Measurements from ENCODE around the gene TMPRSS11D.

- TF ChIP-seq EZH2phosphoT487 (IDR thresholded peaks at IDR 0.05; ENCODE audit: borderline replicate concordance, low read length) = no peak
- TF ChIP-seq, protein P1, sequence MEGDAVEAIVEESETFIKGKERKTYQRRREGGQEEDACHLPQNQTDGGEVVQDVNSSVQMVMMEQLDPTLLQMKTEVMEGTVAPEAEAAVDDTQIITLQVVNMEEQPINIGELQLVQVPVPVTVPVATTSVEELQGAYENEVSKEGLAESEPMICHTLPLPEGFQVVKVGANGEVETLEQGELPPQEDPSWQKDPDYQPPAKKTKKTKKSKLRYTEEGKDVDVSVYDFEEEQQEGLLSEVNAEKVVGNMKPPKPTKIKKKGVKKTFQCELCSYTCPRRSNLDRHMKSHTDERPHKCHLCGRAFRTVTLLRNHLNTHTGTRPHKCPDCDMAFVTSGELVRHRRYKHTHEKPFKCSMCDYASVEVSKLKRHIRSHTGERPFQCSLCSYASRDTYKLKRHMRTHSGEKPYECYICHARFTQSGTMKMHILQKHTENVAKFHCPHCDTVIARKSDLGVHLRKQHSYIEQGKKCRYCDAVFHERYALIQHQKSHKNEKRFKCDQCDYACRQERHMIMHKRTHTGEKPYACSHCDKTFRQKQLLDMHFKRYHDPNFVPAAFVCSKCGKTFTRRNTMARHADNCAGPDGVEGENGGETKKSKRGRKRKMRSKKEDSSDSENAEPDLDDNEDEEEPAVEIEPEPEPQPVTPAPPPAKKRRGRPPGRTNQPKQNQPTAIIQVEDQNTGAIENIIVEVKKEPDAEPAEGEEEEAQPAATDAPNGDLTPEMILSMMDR (IDR thresholded peaks at IDR 0.05; ENCODE audit: low read depth, low read length, poor library complexity, severe bottlenecking) = no peak
These were observed 26.7 kb upstream of the TMPRSS11D start for GRCh38 chr4:67910585-67910905.
